Activated naive CD8-positive, alpha-beta T cell treated with anti-CD3 and anti-CD28 coated beads, Interleukin-2, amount 50 U/mL, for 24 hours (primary cell): ENCODE data around the gene MAPK8IP2.

Experiments
- ATAC-seq: fragments of 150-1000 bp; cut with Tn5 transposase; one replicate; pipeline ENCODE4 v1.10.0; 2021
- DNase-seq: peaks from one replicate; pipeline ENCODE4 v3.0.0; 2021
- H3K27ac Mint-ChIP-seq: one replicate; pipeline ENCODE4 v1.8.0; 2021; ENCODE audit warnings: mild to moderate bottlenecking, mixed read lengths
- H3K27me3 Mint-ChIP-seq: one replicate; pipeline ENCODE4 v1.8.0; 2021; ENCODE audit warnings: mixed read lengths
- H3K36me3 Mint-ChIP-seq: one replicate; pipeline ENCODE4 v1.8.0; 2021; ENCODE audit warnings: low read depth, mixed read lengths
- H3K4me1 Mint-ChIP-seq: one replicate; pipeline ENCODE4 v1.8.0; 2021; ENCODE audit warnings: mixed read lengths
- H3K4me3 Mint-ChIP-seq: one replicate; pipeline ENCODE4 v1.8.0; 2021; ENCODE audit warnings: mild to moderate bottlenecking, moderate library complexity, mixed read lengths
- H3K9me3 Mint-ChIP-seq: one replicate; pipeline ENCODE4 v1.8.0; 2021; ENCODE audit warnings: mixed read lengths

MAPK8IP2 gene

DNA sequence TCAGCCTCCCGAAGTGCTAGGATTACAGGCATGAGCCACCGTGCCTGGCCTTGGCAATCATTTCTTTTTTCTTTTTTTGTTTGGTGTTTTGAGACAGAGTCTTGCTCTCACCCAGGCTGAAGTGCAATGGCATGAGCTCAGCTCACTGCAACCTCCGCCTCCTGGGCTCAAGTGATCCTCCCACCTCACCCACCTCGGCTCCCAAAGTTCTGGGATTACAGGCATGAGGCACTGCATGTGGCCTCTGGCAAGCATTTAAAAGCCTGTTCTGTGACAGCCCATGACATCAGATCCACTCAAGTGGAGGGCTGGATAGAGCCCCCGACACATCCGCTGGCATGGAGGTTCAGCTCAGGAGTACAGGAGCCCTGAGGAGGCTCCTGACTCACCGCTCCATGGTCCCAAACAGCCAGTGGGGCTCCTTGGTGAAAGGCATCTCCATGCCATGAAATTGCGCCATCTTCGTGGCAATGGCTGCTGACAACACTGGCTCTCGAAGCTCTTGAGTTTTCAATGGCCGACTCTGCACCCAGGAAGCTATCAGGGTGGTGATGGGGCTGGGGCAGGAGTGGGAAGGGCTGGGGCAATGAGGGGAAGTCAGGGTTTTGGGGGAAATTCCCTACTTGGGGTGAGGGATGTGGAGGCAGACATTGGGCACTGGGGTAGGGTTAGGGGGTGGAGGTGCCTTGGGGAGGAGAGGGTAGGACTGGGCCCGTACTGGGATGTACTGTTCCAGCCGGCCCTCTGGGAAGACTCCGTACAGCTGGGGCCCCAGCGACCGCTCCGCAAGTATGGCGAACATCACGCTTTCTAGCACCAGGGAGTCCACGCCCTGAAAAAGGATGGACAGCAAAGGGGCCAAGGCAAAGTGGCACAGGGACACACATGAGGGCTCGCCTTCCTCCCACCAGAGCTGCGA is 19.3 kb upstream of the MAPK8IP2 start:
- no peak for ATAC-seq
- Mint-ChIP-seq H3K36me3 (peaks cover 5% of the 10 kb centered on the region), H3K4me3 (peak overlapping the region; percentile 91), H3K27ac (peak overlapping the region; percentile 79), H3K27me3 (no peaks in the 10 kb centered on the region), H3K9me3 (no peaks in the 10 kb centered on the region), H3K4me1 (peaks cover 31% of the 10 kb centered on the region)
- no peak for DNase-seq

DNA sequence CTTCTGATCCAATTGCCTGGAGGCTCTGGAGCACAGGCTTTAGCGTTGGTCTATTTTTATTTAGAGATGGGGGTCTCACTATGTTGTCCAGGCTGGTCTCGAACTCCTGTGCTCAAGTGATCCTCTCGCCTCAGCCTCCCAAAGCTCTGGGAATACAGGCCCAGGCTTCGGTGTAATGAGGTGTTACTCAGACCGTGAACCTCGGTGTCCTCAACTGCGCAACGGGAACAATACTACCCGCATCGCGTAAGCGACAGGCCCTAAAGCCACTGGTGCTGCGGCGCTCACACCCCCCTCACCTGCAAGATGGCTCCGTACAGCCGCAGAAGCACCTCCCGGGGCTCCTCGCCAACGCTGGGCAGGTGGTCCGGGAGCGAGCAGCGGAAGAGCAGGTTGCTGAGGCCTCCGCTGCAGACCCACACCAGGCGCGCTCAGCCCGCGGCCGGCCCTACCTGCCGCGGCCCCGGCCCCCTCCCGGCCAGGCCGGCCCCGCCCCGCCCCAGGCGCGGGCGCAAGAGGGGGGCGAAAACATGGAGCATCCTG is 18.6 kb upstream of the MAPK8IP2 start:
- Mint-ChIP-seq H3K27me3 (no peaks in the 10 kb centered on the region), H3K27ac (peak overlapping the region; percentile 83), H3K9me3 (no peaks in the 10 kb centered on the region), H3K4me3 (peak overlapping the region; percentile 91), H3K4me1 (peaks cover 31% of the 10 kb centered on the region), H3K36me3 (peaks cover 5% of the 10 kb centered on the region)
- peak; percentile 38 for DNase-seq
- peak; percentile 1 for ATAC-seq

DNA sequence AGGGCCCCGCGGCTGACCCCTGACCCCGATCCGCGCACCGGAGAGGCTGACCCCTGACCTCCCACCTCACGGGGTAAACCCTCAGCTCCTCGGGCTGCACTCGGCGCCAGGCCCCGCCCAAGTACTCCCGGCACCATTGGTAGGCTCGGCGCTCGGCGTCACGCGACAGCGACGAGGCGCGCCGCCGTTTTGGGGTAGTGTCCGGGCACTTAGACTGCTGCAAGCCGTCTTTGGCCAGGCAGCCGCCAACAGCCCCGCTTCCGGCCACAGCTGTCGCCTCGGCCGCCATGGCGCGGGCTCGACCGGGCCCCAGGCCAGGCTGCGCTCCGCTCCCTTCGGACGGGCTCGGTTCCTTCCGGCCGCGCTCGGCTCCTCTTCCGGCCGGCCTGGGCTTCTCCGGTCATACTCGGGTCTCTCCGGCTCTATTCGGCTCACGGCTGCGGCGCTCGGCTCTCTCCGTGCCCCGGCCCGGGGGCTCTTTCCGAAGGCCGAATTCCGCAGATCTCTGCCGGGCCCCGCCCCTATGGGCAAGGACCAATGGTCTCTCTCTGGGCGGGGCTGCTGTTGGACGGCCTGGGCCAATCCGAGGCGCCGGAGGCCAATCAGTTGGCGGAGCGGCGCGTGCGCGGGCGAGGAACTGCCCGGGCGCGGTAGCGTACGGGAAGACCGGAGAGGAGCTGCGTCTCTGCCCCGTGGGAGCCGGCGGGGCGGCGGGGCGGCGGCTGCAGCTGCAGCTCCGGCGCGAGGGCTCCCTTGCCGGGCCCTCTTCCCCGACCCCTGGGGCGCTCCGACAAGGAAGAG is 17.9 kb upstream of the MAPK8IP2 start, which contains the start of gene CHKB:
CHKB (minus strand) TSS at position 357 of the 801 bp plus-strand sequence; CDS start at position 289, 68 bp downstream.
- DNase-seq (peak; percentile 98), ATAC-seq (peak; percentile 95)
- Mint-ChIP-seq H3K27ac (peak within 1 kb of the TSS; percentile 90), H3K4me1 (peaks cover 27% of the 10 kb centered on the region), H3K27me3 (no peaks in the 10 kb centered on the region), H3K4me3 (peak within 1 kb of the TSS; percentile 91), H3K36me3 (peaks cover 5% of the 10 kb centered on the region), H3K9me3 (no peaks in the 10 kb centered on the region)

DNA sequence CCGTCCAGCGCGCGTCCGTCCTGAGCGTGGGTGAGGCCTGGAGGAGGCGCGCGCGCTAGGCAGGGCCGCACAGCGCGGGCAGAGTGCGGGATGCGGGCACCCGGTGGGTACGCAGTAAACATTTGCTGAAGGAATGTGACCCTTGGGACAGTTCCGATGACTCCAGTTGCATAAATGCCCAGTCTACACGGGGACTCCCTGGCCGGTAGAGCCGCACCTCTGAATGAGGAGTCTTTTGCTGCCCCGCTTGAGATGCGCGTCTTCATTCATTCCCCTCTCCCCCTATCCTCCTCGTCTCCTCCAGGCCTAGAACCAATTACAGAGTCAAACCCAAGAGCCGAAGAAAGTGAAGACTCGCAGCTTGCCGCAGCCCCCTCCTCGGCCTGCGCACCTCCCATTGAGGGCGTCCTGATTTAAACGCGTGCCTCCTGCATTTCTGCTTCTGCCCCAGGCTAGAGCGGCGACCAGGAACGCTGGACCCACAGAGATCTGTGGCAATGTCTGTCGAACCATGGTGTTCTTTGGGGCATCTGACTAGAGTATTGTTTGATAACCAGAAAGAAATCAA is 17.2 kb upstream of the MAPK8IP2 start:
- peaks cover 26% of the 10 kb centered on the region for H3K4me1 Mint-ChIP-seq
- no peaks in the 10 kb centered on the region for H3K27me3 Mint-ChIP-seq
- DNase-seq = no peak
- no peaks in the 10 kb centered on the region for H3K9me3 Mint-ChIP-seq
- peaks cover 5% of the 10 kb centered on the region for H3K36me3 Mint-ChIP-seq
- ATAC-seq = peak; percentile 14
- H3K27ac Mint-ChIP-seq = peak overlapping the region; percentile 90
- peak overlapping the region; percentile 91 for H3K4me3 Mint-ChIP-seq

DNA sequence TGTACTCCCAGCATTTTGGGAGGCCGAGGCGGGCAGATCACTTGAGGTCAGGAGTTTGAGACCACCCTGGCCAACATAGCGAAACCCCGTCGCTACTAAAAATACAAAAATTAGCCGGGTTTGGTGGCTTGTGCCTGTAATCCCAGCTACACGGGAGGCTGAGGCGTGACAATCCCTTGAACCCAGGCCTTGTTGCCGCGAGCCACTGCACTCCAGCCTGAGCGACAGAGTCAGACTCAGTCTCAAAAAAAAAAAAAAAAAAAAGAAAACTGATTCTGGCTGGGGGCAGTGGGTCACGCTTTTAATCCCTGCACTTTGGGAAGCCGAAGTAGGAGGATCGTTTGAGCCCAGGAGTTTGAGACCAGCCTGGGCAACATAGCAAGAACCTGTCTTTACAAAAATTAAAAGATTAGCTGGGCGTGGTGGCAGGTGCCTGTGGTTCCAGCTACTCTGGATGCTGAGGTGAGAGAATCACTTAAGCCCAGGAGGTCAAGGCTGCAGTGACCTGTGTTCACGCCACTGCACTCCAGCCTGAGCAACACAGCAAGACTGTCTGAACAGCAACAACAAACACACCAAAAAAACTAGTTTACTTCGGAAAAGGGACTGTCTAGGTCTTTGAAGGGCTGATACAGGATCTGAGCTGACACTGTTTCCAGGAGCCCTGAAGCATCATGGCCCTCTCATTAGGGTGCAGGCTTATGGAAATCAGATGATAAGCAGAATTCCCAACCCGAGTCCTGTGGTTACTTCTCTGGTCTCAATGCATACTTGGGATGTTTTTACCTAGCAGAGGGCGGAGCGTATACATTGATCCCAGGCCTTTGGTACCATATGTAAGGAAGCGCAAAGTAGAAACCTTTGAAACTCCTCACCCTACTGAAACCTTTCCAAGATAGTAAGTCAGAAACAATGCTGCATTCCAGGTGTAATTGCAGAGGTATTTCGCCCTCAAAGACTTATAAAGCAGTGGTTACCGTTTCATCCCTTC is 16.2 kb upstream of the MAPK8IP2 start:
- Mint-ChIP-seq H3K27ac (peak overlapping the region; percentile 90), H3K4me1 (peaks cover 21% of the 10 kb centered on the region), H3K27me3 (no peaks in the 10 kb centered on the region), H3K36me3 (peaks cover 5% of the 10 kb centered on the region), H3K9me3 (no peaks in the 10 kb centered on the region), H3K4me3 (peak overlapping the region; percentile 91)
- DNase-seq (no peak), ATAC-seq (no peak)

DNA sequence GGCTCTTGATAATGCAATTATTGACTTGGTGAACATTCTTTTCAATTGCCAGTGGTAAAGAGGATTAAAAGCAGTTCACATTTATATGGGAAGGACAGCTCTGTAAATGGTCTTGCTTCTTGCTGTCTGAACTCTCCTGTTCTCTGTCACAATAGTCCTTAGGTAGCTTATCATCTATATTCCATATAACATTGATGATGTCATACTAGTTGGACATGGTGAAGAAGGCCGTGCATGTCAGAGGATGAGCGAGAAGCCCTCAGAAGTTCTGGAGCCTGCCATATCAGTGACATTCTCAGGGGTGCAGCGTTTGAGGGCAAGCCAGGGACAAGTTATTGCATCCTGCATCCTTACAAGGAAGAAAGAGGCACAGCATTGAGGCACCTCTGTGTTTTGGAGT is 15.4 kb upstream of the MAPK8IP2 start:
- no peak for DNase-seq
- H3K27ac Mint-ChIP-seq = no peak overlapping the region

DNA sequence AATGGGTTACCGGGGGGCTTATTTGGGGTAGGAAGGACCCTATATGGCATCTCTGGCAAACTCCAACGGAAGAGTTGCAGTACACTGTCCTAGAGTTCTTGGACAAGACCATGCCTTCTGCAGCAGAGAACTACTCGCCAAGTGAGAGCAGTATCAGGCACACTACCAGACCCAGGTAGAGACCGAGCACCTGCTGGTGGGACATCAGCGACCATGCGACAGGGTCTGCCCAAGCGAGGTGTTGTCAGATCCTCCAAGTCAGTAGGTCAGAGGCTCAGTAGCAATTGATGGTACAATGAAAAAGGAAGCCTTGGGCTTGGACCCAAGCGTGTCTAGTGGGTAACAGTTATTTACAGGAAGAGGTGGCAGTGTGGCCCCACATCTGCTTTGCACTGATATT is 14.8 kb upstream of the MAPK8IP2 start:
- no peak for ATAC-seq
- no peak for DNase-seq
- H3K36me3 Mint-ChIP-seq = no peaks in the 10 kb centered on the region
- H3K9me3 Mint-ChIP-seq = no peaks in the 10 kb centered on the region
- no peak overlapping the region for H3K4me3 Mint-ChIP-seq
- H3K27me3 Mint-ChIP-seq = no peaks in the 10 kb centered on the region
- peaks cover 15% of the 10 kb centered on the region for H3K4me1 Mint-ChIP-seq
- no peak overlapping the region for H3K27ac Mint-ChIP-seq

More for the DNA sequence above, 15.4 kb upstream of the MAPK8IP2 start:
- peaks cover 19% of the 10 kb centered on the region for H3K4me1 Mint-ChIP-seq
- H3K36me3 Mint-ChIP-seq = peaks cover 3% of the 10 kb centered on the region
- no peaks in the 10 kb centered on the region for H3K9me3 Mint-ChIP-seq
- ATAC-seq = no peak
- no peaks in the 10 kb centered on the region for H3K27me3 Mint-ChIP-seq
- no peak overlapping the region for H3K4me3 Mint-ChIP-seq

DNA sequence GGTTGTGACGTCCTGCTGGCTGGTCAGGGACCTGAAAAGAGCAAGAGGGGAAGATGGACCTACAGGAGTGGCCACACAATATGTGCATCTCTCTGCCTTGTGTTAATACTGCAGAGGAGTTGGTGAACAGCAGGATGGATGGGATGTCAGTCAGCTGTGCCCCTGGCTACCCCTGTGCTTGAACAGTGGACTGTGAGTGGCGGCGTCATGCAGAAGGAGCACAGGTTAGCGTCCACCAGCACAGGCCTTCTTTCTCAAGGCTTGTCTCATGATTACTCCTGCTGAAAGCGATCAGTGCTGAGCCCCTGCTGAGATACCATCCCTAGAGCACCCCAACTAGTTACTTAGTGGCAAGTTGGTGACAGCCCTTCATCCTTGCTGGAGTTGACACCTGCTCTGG is 14.2 kb upstream of the MAPK8IP2 start:
- Mint-ChIP-seq H3K27me3 (no peaks in the 10 kb centered on the region), H3K27ac (no peak overlapping the region), H3K9me3 (no peaks in the 10 kb centered on the region), H3K36me3 (no peaks in the 10 kb centered on the region), H3K4me3 (no peak overlapping the region), H3K4me1 (peaks cover 10% of the 10 kb centered on the region)
- no peak for ATAC-seq
- no peak for DNase-seq

DNA sequence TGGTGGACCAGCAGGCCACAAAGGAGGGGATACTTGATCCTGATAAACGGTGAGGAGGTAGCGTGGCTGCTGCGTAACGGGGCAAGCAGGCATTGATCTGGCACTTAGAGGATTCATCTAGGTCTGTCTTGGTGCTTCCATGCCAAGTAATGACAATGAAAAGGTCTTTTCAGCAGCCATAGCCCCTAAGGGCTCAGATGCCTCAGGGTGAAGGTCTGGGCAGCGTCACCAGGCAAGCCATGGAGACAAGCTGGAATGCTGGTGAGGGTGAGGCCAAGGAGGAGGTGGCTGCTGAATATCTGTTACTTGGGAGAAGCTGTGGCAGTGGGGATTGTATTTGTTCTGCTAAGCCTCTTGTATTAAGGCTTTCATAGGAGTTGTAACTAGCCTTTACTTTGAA is 13.2 kb upstream of the MAPK8IP2 start:
- no peak overlapping the region for H3K4me3 Mint-ChIP-seq
- no peak overlapping the region for H3K27ac Mint-ChIP-seq
- DNase-seq = no peak
- ATAC-seq = no peak
- H3K9me3 Mint-ChIP-seq = no peaks in the 10 kb centered on the region
- peaks cover 7% of the 10 kb centered on the region for H3K4me1 Mint-ChIP-seq
- H3K27me3 Mint-ChIP-seq = no peaks in the 10 kb centered on the region
- H3K36me3 Mint-ChIP-seq = no peaks in the 10 kb centered on the region

DNA sequence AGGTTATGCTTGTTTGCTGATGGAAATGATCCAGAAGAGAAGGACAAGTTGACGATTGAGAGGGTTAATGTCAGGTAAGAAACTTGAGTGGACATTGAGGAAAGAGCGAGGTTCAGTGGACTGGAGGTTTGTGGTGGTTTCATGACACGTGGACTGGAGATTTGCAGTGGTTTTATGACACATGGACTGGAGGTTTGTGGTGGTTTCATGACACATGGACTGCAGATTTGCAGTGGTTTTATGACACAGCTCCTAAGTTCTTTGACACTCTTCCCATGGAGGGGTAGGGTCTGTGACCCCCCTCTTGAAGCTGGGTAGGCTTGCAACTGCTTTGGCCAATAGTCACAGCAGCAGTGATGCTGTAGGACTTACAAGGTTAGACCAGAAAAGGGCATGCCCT is 5.4 kb upstream of the MAPK8IP2 start:
- no peak overlapping the region for H3K4me3 Mint-ChIP-seq
- peaks cover 11% of the 10 kb centered on the region for H3K27me3 Mint-ChIP-seq
- no peaks in the 10 kb centered on the region for H3K4me1 Mint-ChIP-seq
- H3K9me3 Mint-ChIP-seq = no peaks in the 10 kb centered on the region
- peaks cover 4% of the 10 kb centered on the region for H3K36me3 Mint-ChIP-seq
- H3K27ac Mint-ChIP-seq = no peak overlapping the region
- ATAC-seq (no peak), DNase-seq (no peak)

DNA sequence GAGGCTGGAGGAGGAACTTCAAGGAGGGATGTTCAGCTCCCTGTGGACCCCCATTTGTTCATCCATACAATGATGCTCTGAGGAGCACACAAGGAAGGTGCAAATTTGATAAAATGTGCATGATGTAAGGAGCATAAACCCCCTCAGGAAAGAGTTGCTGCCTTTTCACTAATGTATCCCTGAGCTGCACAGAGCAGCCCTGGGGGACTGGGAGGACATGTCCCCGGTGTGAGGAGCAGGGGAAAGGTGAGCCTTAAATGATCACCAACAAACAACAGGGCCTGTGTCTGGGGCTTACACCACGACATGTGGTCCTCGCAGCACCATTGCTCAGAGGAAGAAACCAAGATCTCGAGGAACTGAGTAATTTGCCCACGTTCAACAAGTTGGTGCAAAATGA is 3.5 kb upstream of the MAPK8IP2 start:
- no peak overlapping the region for H3K27ac Mint-ChIP-seq
- no peak overlapping the region for H3K4me3 Mint-ChIP-seq
- H3K27me3 Mint-ChIP-seq = peaks cover 18% of the 10 kb centered on the region
- DNase-seq (no peak), ATAC-seq (no peak)
- peaks cover 5% of the 10 kb centered on the region for H3K36me3 Mint-ChIP-seq
- H3K4me1 Mint-ChIP-seq = peaks cover 3% of the 10 kb centered on the region
- H3K9me3 Mint-ChIP-seq = no peaks in the 10 kb centered on the region

DNA sequence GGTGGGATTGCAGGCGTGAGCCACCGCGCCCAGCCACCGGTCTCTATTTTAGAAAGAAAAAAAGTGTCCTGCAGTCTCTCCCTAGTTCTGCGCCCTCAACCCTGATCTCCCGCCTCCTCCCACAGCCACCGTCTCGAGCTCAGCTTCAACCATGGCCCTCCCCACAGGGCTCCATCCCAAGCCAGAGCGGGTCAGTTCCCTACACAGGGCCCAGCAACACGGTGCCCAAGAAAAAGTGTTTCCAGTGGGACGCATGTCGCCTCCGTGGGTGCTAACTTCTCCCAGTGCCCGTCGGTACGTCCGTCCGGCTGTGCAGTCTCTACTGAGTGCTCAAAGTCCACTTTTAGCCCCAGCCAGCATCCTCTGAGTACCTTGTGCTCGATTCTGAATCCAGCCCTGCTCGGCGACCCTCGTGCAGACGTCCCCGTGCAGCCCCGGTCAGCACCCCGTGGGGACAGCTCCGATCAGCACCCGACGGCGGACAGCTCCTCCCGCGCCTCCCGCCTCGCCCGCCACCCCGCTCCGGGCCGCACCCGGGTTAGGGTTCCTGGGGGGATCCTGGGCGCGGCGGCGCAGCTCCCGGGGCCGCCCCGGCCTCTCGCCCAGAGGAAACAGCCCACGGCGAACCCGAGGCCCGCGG is 657 bp upstream of the MAPK8IP2 start:
- peaks cover 33% of the 10 kb centered on the region for H3K27me3 Mint-ChIP-seq
- peaks cover 5% of the 10 kb centered on the region for H3K36me3 Mint-ChIP-seq
- H3K9me3 Mint-ChIP-seq = no peaks in the 10 kb centered on the region
- peaks cover 3% of the 10 kb centered on the region for H3K4me1 Mint-ChIP-seq
- peak overlapping the region; percentile 51 for H3K4me3 Mint-ChIP-seq
- DNase-seq (peak; percentile 74), ATAC-seq (peak; percentile 50)
- no peak overlapping the region for H3K27ac Mint-ChIP-seq
